ENCODE data around the gene ZNF225.

- TF ChIP-seq EZH2phosphoT487 (conservative IDR thresholded peaks at IDR 0.05; ENCODE audit: low read length) (no peak), CTCF (IDR thresholded peaks at IDR 0.05; ENCODE audit: insufficient read depth, low read length, poor library complexity, severe bottlenecking) (no peak)
Measured at GRCh38 chr19:44182145-44182544, 68.9 kb downstream of the ZNF225 start.

Measured in SU-DHL-6 (cell line).